Measurements from ENCODE around the gene CPLX3.

The CPLX3 gene

GRCh38 chr15:74868059-74868458, 41.6 kb downstream of the CPLX3 start:
- TF ChIP-seq FOXP2 (optimal IDR thresholded peaks at IDR 0.05; ENCODE audit: borderline replicate concordance, extremely low read depth, extremely low read length, insufficient read depth) (no peak), POLR2AphosphoS5 (IDR thresholded peaks at IDR 0.05; ENCODE audit: low read depth, low read length) (no peak), REST (IDR thresholded peaks at IDR 0.05; ENCODE audit: insufficient read depth in 1 of 2, low read depth in 2 of 2, low read length in 2 of 2) (no peak), TAF1 (IDR thresholded peaks at IDR 0.05; ENCODE audit: borderline replicate concordance, insufficient read depth, low read length) (no peak), SIN3A (IDR thresholded peaks at IDR 0.05; ENCODE audit: borderline replicate concordance, insufficient read depth, low read length) (no peak)

GRCh38 chr15:74869372-74869725, 42.9 kb downstream of the CPLX3 start:
- TF ChIP-seq SIN3A (IDR thresholded peaks at IDR 0.05; ENCODE audit: borderline replicate concordance, insufficient read depth, low read length) = no peak
- no peak for TF ChIP-seq TAF1 (IDR thresholded peaks at IDR 0.05; ENCODE audit: borderline replicate concordance, insufficient read depth, low read length)
- no peak for TF ChIP-seq FOXP2 (optimal IDR thresholded peaks at IDR 0.05; ENCODE audit: borderline replicate concordance, extremely low read depth, extremely low read length, insufficient read depth)
- TF ChIP-seq REST (IDR thresholded peaks at IDR 0.05; ENCODE audit: insufficient read depth in 1 of 2, low read depth in 2 of 2, low read length in 2 of 2) = no peak
- TF ChIP-seq POLR2AphosphoS5 (IDR thresholded peaks at IDR 0.05; ENCODE audit: low read depth, low read length) = no peak

- TF ChIP-seq FOXP2 (optimal IDR thresholded peaks at IDR 0.05; ENCODE audit: borderline replicate concordance, extremely low read depth, extremely low read length, insufficient read depth) (no peak), SIN3A (IDR thresholded peaks at IDR 0.05; ENCODE audit: borderline replicate concordance, insufficient read depth, low read length) (peak; percentile 96; the same call in 1 of the 2 replicates)
Observed at GRCh38 chr15:74869726-74870407, 43.4 kb downstream of the CPLX3 start.

GRCh38 chr15:74870436-74871215, 44.2 kb downstream of the CPLX3 start:
- TF ChIP-seq POLR2AphosphoS5 (IDR thresholded peaks at IDR 0.05; ENCODE audit: low read depth, low read length) (no peak), FOXP2 (optimal IDR thresholded peaks at IDR 0.05; ENCODE audit: borderline replicate concordance, extremely low read depth, extremely low read length, insufficient read depth) (no peak), TAF1 (IDR thresholded peaks at IDR 0.05; ENCODE audit: borderline replicate concordance, insufficient read depth, low read length) (no peak), SIN3A (IDR thresholded peaks at IDR 0.05; ENCODE audit: borderline replicate concordance, insufficient read depth, low read length) (no peak), REST (IDR thresholded peaks at IDR 0.05; ENCODE audit: insufficient read depth in 1 of 2, low read depth in 2 of 2, low read length in 2 of 2) (no peak)

GRCh38 chr15:74872702-74873035, 46.2 kb downstream of the CPLX3 start:
- no peak for TF ChIP-seq TAF1 (IDR thresholded peaks at IDR 0.05; ENCODE audit: borderline replicate concordance, insufficient read depth, low read length)
- TF ChIP-seq POLR2AphosphoS5 (IDR thresholded peaks at IDR 0.05; ENCODE audit: low read depth, low read length) = no peak
- TF ChIP-seq FOXP2 (optimal IDR thresholded peaks at IDR 0.05; ENCODE audit: borderline replicate concordance, extremely low read depth, extremely low read length, insufficient read depth) = no peak
- no peak for TF ChIP-seq SIN3A (IDR thresholded peaks at IDR 0.05; ENCODE audit: borderline replicate concordance, insufficient read depth, low read length)
- TF ChIP-seq REST (IDR thresholded peaks at IDR 0.05; ENCODE audit: insufficient read depth in 1 of 2, low read depth in 2 of 2, low read length in 2 of 2) = no peak
